SKM-1 (cell line): ENCODE measurements around the gene HSF5.
"Not testable (repeated sequence)": the region's sequence is repeated elsewhere in the genome, so short reads cannot be mapped to it uniquely, and the experiment has no call there.

Experiments
- DNase-seq: peaks from one replicate; lab custom pipeline; 2025; ENCODE audit not compliant: unreplicated experiment; lab: John Stamatoyannopoulos, UW

Gene HSF5

GRCh38 chr17:58516644-58517377, 28.6 kb upstream of the HSF5 start:
- DNase-seq, result no peak

GRCh38 chr17:58515286-58515685, 27.1 kb upstream of the HSF5 start:
- no peak for DNase-seq

- DNase-seq, result no peak
Observed at GRCh38 chr17:58514770-58515157, 26.6 kb upstream of the HSF5 start.

DNA sequence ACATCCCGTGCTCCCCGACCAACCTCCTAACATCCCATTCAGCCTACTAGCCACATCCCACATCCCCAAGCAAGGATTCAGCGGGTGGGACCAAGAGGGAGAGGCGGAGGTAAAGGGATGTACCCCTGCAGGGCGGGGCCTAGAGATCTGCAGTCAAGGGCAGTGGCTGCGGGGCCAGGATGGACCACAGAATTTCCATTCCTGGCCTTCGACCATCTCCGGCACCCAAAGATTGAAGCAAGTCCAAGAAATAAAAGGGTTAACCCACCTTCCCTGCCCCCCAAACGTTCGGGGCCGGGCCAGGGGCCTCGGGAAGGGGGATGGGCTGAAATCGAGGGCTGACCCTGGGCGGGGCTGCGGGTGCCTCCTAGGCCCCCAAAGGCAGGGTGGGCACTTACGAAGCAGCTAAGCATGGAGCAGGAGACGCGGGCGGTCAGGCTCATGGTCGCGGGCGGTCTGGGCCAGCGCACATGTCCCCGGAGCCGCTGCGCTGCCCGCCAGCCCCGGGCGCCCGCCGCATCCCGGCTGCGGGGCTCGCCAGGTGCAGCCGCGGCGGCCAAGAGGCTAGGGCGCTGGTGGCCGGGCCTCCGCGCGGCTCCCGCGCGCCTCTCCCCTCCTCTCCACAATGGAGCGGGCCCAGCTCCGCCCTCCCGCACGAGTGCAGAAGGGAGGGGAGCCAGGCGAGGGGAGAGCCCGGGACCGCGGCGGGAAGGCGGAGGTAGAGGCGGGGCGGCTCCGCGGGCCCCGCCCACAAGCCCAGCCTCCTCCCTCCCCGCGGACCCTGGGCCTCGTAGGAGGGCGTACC, 26.0 kb upstream of the HSF5 start, which contains the start of gene MTMR4:
Gene MTMR4, minus strand, starts transcription at position 674 of the 805 bp plus-strand sequence. Its CDS starts 231 bp downstream, at position 443.
- no peak for DNase-seq

DNA sequence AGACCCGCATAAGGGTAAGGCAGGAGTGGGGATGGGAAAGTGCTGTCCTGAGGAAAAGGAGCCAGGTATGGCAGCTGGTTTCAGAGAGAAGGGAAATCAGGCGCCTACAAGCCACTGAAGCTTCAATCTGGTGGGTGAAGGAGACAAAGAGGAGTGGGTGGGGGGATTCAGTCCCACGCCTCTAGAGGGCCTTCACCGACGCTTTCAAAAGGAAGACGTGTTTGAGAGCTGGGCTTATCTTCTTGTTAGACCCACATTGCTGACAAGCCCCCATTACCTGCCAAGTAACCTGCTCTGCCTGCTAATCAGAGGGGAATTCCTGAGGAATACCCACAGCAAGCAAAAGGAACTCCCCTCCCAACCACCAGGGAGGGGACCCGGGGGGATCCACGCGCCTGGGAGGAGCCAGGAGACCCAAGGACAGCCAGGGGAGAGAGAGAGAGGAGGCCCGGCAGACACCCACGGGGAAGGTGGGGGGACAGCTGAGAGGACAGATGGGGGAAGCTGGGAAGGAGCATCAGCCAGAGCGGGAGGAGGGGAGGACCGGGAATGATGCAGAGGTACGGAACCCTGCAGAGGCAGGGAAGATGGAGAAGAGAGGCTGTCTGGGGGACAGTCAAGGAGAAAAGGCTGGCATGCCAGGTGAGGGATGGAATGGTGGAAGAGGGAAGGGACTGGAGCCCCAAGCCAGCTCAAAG, 25.2 kb upstream of the HSF5 start:
- no peak for DNase-seq

GRCh38 chr17:58510075-58510474, 21.9 kb upstream of the HSF5 start:
- DNase-seq, result no peak

DNA sequence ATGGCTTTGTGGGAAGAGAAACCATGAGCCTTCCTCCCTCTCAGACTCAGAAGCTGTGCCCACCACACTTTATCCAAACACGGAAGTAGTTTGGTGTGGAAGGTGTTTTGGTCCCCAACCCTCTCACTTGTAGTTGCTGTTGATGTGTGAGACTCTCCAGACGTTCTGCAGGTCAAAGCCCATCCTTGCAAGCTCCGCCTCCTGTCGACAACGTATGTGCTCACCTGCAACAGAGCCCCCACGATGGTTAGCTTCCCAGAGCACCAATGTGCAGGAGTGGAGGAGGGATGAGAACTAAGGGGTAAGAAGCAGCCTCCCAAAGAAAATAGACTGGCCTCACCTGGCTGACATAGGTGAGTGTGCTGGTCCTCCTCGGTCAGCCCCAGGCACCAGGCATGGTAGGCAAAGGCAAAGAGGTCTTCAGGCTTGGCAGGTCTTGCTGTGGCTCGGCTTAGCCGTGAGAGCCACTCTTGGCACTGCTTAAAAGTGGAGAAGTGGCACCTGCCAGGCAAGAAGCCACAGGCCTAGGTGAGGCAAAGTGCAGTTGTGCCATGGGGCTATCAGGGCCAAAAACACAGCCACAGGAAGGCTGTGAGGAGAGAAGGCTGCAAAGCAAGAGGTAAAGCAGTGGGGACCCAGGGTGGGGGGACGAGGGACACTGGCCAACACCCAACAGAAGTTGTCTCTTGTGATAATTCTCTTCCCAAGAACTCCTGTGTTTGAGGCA, 20.3 kb upstream of the HSF5 start:
- no peak for DNase-seq

GRCh38 chr17:58507123-58507634, 19.0 kb upstream of the HSF5 start:
- no peak for DNase-seq

GRCh38 chr17:58506354-58507080, 18.3 kb upstream of the HSF5 start:
- no peak for DNase-seq

GRCh38 chr17:58504826-58505351, 16.7 kb upstream of the HSF5 start:
- DNase-seq, result peak; percentile 13

GRCh38 chr17:58503866-58504265, 15.7 kb upstream of the HSF5 start:
- DNase-seq, result no peak

DNA sequence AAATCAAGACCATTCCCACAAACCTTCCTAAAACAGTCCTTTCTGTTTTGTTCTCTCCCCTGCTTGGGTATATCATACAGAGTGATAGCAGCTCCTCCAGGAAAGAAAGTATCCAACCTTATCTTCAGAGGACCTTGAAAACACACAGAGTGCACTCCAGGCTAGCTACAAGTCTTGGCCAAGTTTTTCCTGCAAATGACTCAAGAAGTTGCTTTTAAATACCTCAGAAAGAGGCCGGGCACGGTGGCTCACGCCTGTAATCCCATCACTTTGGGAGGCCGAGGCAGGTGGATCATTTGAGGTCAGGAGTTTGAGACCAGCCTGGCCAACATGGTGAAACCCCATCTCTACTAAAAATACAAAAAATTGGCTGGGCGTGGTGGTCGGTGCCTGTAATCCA, 14.9 kb upstream of the HSF5 start:
- DNase-seq, result not testable (repeated sequence)

DNA sequence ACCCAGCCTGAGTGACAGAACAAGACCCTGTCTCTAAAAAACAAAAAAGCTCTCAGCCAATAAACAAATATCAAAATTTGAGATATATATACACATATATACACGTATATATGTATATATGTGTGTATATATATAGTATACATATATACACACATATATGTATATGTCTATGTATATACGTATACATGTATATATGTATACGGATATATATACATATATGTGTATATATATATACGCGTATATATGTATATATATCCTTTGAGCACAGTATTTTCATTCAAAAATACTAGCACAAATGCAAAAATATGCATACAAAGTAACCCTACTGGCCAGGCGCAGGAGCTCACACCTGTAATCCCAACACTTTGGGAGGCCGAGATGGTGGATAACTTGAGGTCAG, 13.2 kb upstream of the HSF5 start:
- DNase-seq, result no peak

- DNase-seq, result no peak
Observed at GRCh38 chr17:58498177-58498828, 10.1 kb upstream of the HSF5 start.

DNA sequence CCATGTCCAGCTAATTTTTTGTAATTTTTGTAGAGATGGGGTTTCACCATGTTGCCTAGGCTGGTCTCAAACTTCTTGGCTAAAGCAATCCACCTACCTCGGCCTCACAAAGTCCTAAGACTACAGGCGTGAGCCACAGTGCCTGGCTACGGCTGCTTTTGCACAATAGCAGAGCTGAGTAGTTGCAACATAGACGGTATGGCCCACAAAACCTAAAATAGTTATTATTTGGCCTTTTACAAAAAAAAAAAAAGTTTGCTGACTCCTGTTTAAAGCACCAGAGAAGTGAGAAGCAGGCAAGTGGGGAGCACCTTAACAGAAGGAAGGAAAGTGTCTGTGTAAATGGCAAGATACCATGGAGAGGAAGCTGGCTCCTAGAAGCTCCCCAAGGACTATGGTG, 5.3 kb upstream of the HSF5 start:
- DNase-seq, result no peak

DNA sequence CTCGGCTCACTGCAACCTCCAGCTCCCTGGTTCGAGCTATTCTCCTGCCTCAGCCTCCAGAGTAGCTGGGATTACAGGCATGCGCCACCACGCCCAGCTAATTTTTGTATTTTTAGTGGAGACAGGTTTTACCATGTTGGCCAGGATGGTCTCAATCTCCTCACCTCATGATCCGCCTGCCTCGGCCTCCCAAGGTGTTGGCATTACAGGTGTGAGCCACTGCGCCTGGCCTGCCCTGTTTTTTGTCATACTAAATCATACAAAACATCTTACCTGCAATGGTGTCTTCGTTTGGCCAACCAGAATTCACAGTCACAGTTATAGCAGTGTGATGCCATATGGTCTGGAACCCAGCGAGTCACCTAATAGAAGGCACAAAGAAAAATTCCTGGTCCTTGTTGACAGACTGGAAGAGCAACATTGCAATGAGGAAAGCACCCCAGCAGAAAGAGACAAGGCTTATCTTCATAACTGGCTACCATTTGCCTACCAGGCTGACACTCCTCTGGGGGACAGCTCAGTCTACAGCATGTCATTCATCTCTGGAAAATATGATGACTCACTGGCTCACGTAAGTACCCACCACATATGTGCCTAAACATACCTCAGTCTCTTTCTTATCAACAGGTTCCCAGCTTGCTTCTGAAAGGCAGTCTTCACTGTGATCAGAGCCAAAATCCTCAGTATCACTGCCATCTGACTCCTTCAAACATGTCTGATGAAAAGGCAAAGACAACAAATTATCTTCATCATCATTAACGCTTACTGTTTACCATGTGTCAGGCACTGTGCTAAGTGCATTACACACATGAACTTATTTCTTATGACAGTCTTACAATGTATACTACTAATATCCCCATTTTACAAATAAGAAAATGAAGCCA, 4.3 kb upstream of the HSF5 start:
- no peak for DNase-seq

DNA sequence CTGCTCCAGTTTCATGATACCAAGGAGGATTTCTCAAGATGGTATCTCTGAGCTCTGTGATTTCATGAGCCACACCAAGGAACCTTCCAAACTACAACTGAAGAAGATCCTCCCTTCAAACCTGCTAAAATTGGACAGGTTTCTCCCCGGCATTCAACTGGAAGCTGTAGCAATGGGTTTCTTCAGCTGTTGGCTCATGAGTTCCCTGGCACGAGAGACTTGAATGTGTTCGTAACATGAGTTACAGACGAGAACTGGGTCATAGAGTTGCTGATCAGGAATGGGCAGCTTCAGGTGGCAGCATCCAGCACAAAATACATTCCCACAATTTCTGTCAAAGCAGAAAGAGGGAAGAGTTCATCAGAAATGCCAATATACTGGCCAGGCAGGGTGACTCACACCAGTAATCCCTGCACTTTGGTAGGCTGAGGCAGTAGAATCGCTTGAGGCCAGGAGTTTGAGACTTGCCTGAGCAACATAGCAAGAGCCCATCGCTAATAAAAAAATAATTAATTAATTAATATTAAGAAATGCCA, 3.4 kb upstream of the HSF5 start:
- no peak for DNase-seq

DNA sequence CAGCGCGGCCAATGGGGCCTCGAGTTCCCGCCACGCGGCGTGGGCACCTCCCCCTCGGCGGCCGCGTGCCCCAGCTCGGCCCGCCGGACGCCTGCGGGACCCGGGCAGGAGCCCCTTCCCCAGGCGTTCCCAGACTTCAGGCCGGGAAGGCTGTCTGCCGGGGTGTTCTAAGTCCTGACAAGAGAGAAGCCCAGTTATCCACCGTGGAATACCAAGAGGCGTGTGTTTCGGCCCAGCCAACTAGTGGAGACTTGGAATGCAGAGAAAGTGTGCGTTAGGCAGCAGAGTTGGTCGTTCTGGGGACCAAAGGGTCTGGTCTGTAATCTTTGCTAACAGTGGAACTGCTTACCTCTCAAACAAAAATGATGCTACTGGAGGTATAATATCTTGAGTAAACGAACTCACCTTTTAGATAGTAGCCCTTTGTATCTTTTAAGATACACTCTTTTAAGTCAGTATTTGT, 251 bp upstream of the HSF5 start:
- no peak for DNase-seq
